A549 (cell line): ENCODE results near the gene NOXO1. TPM values are rescaled to one million over a fixed set of nuclear protein-coding genes. Genes with fewer than 3 reads are reported as not detected.
A peak's percentile ranks its signal among the peaks of the same experiment; 100 is the strongest.

Source experiments
- ATOH8 ChIP-seq: fragments of 250-450 bp; sonication (Bioruptor Pico); IDR thresholded peaks from 2 replicates; pipeline ENCODE4 v1.5.0; 2020; ENCODE audit warnings: low read depth, mild to moderate bottlenecking, moderate library complexity
- BHLHE40 ChIP-seq: IDR thresholded peaks from 2 replicates; pipeline ENCODE4 v1.6.1; 2012; ENCODE audit warnings: low read depth, low read length, inconsistent platforms
- CBX8 ChIP-seq: fragments of 200-600 bp; sonication (generic); IDR thresholded peaks from 2 replicates; pipeline ENCODE4 v1.6.1; 2016
- CEBPB ChIP-seq, 2 experiments: fragments of >200 bp in 1 of 2; sonication (Bioruptor Twin) in 1 of 2; formaldehyde crosslinking in 1 of 2; IDR thresholded peaks; 2 replicates each; pipeline ENCODE4 v1.6.1; 2012 to 2016
- CHD2 ChIP-seq: fragments of 150-350 bp; IDR thresholded peaks from 2 replicates; pipeline ENCODE4 v1.6.1; 2014; ENCODE audit warnings: low read length; ENCODE audit not compliant: partially characterized antibody
- E2F6 ChIP-seq: IDR thresholded peaks from 2 replicates; pipeline ENCODE4 v1.6.1; 2012; ENCODE audit warnings: low read depth, borderline replicate concordance
- EHF ChIP-seq: fragments of 250-450 bp; sonication (Bioruptor Pico); IDR thresholded peaks from 2 replicates; pipeline ENCODE4 v1.5.0; 2020; ENCODE audit warnings: mild to moderate bottlenecking
- EP300 ChIP-seq, 2 experiments: fragments of >200 bp; sonication (Bioruptor Twin); formaldehyde crosslinking; IDR thresholded peaks; 2 replicates in 1 of 2; 3 replicates in 1 of 2; pipeline ENCODE4 v1.6.1; 2016 to 2017
- ESRRA ChIP-seq: fragments of 150-350 bp; IDR thresholded peaks from 2 replicates; pipeline ENCODE4 v1.6.1; 2014; ENCODE audit warnings: mild to moderate bottlenecking, low read length, borderline replicate concordance
- FOSL2 ChIP-seq, 2 experiments: fragments of 450-650 bp in 1 of 2; fragments of >200 bp in 1 of 2; sonication (Bioruptor Twin) in 1 of 2; formaldehyde crosslinking; IDR thresholded peaks; 2 replicates each; pipeline versions ENCODE4 v1.5.0 to v1.6.1; 2016 to 2020; ENCODE audit warnings: mild to moderate bottlenecking in 1 of 2, moderate library complexity in 1 of 2
- FOXS1 ChIP-seq: fragments of 250-450 bp; sonication (Bioruptor Pico); IDR thresholded peaks from 2 replicates; pipeline ENCODE4 v1.5.0; 2020; ENCODE audit warnings: mild to moderate bottlenecking, moderate library complexity
- GATA3 ChIP-seq: IDR thresholded peaks from 2 replicates; pipeline ENCODE4 v1.6.1; 2012; ENCODE audit warnings: borderline replicate concordance
- HDAC2 ChIP-seq: fragments of 200-600 bp; sonication (generic); IDR thresholded peaks from 2 replicates; pipeline ENCODE4 v1.6.1; 2016
- HEYL ChIP-seq: fragments of 250-450 bp; sonication (Bioruptor Pico); IDR thresholded peaks from 2 replicates; pipeline ENCODE4 v1.8.0; 2021; ENCODE audit warnings: mild to moderate bottlenecking, moderate library complexity
- HOXA7 ChIP-seq: fragments of 250-450 bp; sonication (Bioruptor Pico); IDR thresholded peaks from 2 replicates; pipeline ENCODE4 v1.5.0; 2020; ENCODE audit warnings: mild to moderate bottlenecking, moderate library complexity
- HOXB5 ChIP-seq: fragments of 250-450 bp; sonication (Bioruptor Pico); IDR thresholded peaks from 2 replicates; pipeline ENCODE4 v1.5.0; 2020; ENCODE audit warnings: mild to moderate bottlenecking, moderate library complexity
- JUNB ChIP-seq: fragments of >200 bp; sonication (Bioruptor Twin); formaldehyde crosslinking; IDR thresholded peaks from 2 replicates; pipeline ENCODE4 v1.6.1; 2016
- KDM1A ChIP-seq: fragments of 200-600 bp; sonication (generic); IDR thresholded peaks from 2 replicates; pipeline ENCODE4 v1.6.1; 2016; ENCODE audit warnings: low read depth, mild to moderate bottlenecking
- KDM5A ChIP-seq: fragments of 200-600 bp; sonication (generic); IDR thresholded peaks from 2 replicates; pipeline ENCODE4 v1.6.1; 2016; ENCODE audit warnings: antibody characterized with exemption, mild to moderate bottlenecking
- MAFK ChIP-seq: fragments of 450-650 bp; IDR thresholded peaks from 2 replicates; pipeline ENCODE4 v1.6.1; 2014; ENCODE audit not compliant: partially characterized antibody
- MAZ ChIP-seq: fragments of 150-350 bp; IDR thresholded peaks from 2 replicates; pipeline ENCODE4 v1.6.1; 2014; ENCODE audit warnings: antibody characterized with exemption, low read depth, low read length, borderline replicate concordance
- MYC ChIP-seq: IDR thresholded peaks from 2 replicates; pipeline ENCODE4 v1.6.1; 2012; ENCODE audit warnings: mild to moderate bottlenecking, inconsistent platforms, low read length, improper control_type of control experiment, borderline replicate concordance
- NFE2L2 ChIP-seq: fragments of 150-350 bp; conservative IDR thresholded peaks from 2 replicates; pipeline ENCODE4 v1.6.1; 2014; ENCODE audit warnings: low read length
- PBX3 ChIP-seq: IDR thresholded peaks from 2 replicates; pipeline ENCODE4 v1.6.1; 2012
- PHF8 ChIP-seq: fragments of 200-600 bp; sonication (generic); IDR thresholded peaks from 2 replicates; pipeline ENCODE4 v1.6.1; 2016; ENCODE audit warnings: low read depth, mild to moderate bottlenecking, antibody characterized with exemption, moderate library complexity, borderline replicate concordance
- POLR2AphosphoS2 ChIP-seq: conservative IDR thresholded peaks from 2 replicates; pipeline ENCODE4 v1.6.1; 2012; ENCODE audit warnings: low read length, improper control_type of control experiment, inconsistent platforms
- RARB ChIP-seq: fragments of 250-450 bp; sonication (Bioruptor Pico); IDR thresholded peaks from 2 replicates; pipeline ENCODE4 v1.8.0; 2021; ENCODE audit warnings: mild to moderate bottlenecking, moderate library complexity
- RCOR1 ChIP-seq: fragments of 150-350 bp; IDR thresholded peaks from 2 replicates; pipeline ENCODE4 v1.6.1; 2014; ENCODE audit warnings: antibody characterized with exemption, low read length, low read depth
- SREBF2 ChIP-seq: fragments of 450-650 bp; IDR thresholded peaks from 2 replicates; pipeline ENCODE4 v1.6.1; 2014; ENCODE audit warnings: mild to moderate bottlenecking, moderate library complexity
- TP53 ChIP-seq: fragments of 250-450 bp; sonication (Bioruptor Pico); IDR thresholded peaks from 2 replicates; pipeline ENCODE4 v1.5.0; 2021; ENCODE audit warnings: mild to moderate bottlenecking, moderate library complexity
- USF2 ChIP-seq: fragments of 450-650 bp; IDR thresholded peaks from 2 replicates; pipeline ENCODE4 v1.6.1; 2014; ENCODE audit warnings: antibody characterized with exemption
- ZC3H11A ChIP-seq: fragments of 450-650 bp; IDR thresholded peaks from 2 replicates; pipeline ENCODE4 v1.6.1; 2014; ENCODE audit warnings: antibody characterized with exemption, mild to moderate bottlenecking
- ZFP36 ChIP-seq: fragments of 450-650 bp; IDR thresholded peaks from 2 replicates; pipeline ENCODE4 v1.6.1; 2014; ENCODE audit warnings: borderline replicate concordance; ENCODE audit not compliant: partially characterized antibody
- ZNF302 ChIP-seq: fragments of 250-450 bp; sonication (Bioruptor Pico); IDR thresholded peaks from 2 replicates; pipeline ENCODE4 v1.9.0; 2021; ENCODE audit warnings: inconsistent platforms, mild to moderate bottlenecking, moderate library complexity
- polyA plus RNA-seq, 4 experiments: library from polyadenylated mRNA; depleted of rRNA in 3 of 4; stranded (reverse); fragments of >200 nt; fragmentation: RNase III in 1 of 4; extraction: RNeasy Plus Mini Kit Qiagen cat#74134 plus additional on column Dnase treatment in 1 of 4; gene quantifications; 2 replicates in 3 of 4; 3 replicates in 1 of 4; pipeline ENCODE4 v1.2.3, GENCODE V29; 2011 to 2017
- TF ChIP-seq, protein P1 (sequence below): fragments of >200 bp; sonication (Bioruptor Twin); formaldehyde crosslinking; IDR thresholded peaks from 2 replicates; pipeline ENCODE4 v1.6.1; 2016
- TF ChIP-seq, protein P2 (sequence below): fragments of 150-350 bp; IDR thresholded peaks from 2 replicates; pipeline ENCODE4 v1.6.1; 2014; ENCODE audit warnings: low read depth, mild to moderate bottlenecking, low read length

Gene NOXO1
- polyA plus RNA-seq, 2 of the 4 experiments (the other 2 are of a cell fraction): 0.32 TPM; not detected in 1

DNA sequence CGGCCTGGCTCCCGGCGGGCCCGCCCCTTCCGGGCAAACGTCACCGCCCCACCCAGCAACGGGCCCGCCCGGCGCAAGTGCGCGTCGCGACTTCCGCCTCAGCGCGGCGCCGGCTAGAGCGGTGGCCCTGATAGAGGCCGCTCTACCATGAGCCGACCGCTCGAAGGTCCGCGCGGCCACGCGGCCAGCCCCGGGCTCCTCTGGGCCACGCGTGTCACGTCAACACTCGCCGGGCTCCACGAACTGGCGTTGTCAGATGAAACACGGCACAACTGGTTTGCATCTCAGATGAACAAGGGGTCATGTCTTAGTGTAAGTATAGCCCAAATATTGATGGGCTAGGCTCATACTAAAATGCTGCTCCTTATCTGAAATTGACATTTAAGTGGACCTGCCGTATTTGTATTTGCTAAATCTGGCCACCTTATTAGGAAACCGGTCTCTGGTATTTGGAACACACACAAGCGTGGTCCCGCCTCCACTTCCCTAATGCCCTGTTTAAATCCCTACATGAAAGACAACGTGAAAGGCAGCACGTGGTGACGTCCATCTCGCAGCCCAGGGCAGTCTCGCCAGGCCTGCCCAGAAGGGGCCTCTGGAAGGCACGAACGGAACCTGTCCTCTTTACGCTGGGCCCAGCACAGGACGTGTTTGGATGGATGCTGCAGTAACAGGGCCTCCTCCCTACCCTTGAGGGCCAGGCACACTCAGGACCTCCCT, 28.7 kb upstream of the NOXO1 start, which contains the start of gene ZNF598 (continued):
- TF ChIP-seq ZFP36 (no peak), GATA3 (no peak), EHF (CRISPR knock-in tag) (peak; percentile 48; the same call in 1 of the 2 replicates), JUNB (no peak), HOXB5 (CRISPR knock-in tag) (peak; percentile 54; the same call in 1 of the 2 replicates), KDM1A (no peak), ZNF302 (CRISPR knock-in tag) (no peak), BHLHE40 (no peak), ZC3H11A (no peak), HDAC2 (no peak), PBX3 (no peak), TP53 (CRISPR knock-in tag) (peak; percentile 63; the same call in 1 of the 2 replicates), CHD2 (no peak), KDM5A (no peak), USF2 (peak; percentile 60), POLR2AphosphoS2 (no peak), MAZ (no peak; the same call in 1 of the 2 replicates), ATOH8 (CRISPR knock-in tag) (peak; percentile 57; the same call in 1 of the 2 replicates), SREBF2 (no peak), FOXS1 (CRISPR knock-in tag) (no peak), HOXA7 (CRISPR knock-in tag) (peak; percentile 39; the same call in 1 of the 2 replicates), RARB (CRISPR knock-in tag) (0 out of 2 replicates have a peak, but pooled peaks have one; percentile 42), E2F6 (peak; percentile 66; the same call in 1 of the 2 replicates), FOSL2 (IDR thresholded peaks at IDR 0.05) (no peak), FOSL2 (CRISPR knock-in tag; IDR thresholded peaks at IDR 0.05) (0 out of 2 replicates have a peak, but pooled peaks have one; percentile 19), MAFK (no peak), NFE2L2 (no peak), CBX8 (no peak), EP300 (IDR thresholded peaks at IDR 0.05) (no peak), ESRRA (no peak), PHF8 (peak; percentile 96), HEYL (CRISPR knock-in tag) (no peak), MYC (peak; percentile 91), RCOR1 (no peak), CEBPB (IDR thresholded peaks at IDR 0.05) (no peak)
- TF ChIP-seq, protein P1, sequence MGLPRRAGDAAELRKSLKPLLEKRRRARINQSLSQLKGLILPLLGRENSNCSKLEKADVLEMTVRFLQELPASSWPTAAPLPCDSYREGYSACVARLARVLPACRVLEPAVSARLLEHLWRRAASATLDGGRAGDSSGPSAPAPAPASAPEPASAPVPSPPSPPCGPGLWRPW: no peak
- TF ChIP-seq, protein P2, sequence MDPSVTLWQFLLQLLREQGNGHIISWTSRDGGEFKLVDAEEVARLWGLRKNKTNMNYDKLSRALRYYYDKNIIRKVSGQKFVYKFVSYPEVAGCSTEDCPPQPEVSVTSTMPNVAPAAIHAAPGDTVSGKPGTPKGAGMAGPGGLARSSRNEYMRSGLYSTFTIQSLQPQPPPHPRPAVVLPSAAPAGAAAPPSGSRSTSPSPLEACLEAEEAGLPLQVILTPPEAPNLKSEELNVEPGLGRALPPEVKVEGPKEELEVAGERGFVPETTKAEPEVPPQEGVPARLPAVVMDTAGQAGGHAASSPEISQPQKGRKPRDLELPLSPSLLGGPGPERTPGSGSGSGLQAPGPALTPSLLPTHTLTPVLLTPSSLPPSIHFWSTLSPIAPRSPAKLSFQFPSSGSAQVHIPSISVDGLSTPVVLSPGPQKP: no peak
